H9 (cell line): Measurements from ENCODE around the gene MS4A4A. TPM values are rescaled to one million over a fixed set of nuclear protein-coding genes. Genes with fewer than 3 reads are reported as not detected.

ENCODE experiments used
- DNase-seq: peaks from one replicate; pipeline ENCODE4 v3.0.0-alpha.2; 2017
- H2AFZ ChIP-seq: one replicate; pipeline ENCODE4 v1.6.1; 2013; ENCODE audit warnings: mild to moderate bottlenecking, low read length, control low read depth, moderate library complexity
- H2AK5ac ChIP-seq: 2 replicates; pipeline ENCODE4 v1.6.1; 2013; ENCODE audit warnings: low read length, control low read depth, mixed read lengths; ENCODE audit not compliant: insufficient read length
- H2BK120ac ChIP-seq: one replicate; pipeline ENCODE4 v1.6.1; 2013; ENCODE audit warnings: low read depth, mild to moderate bottlenecking, low read length, control low read depth, inconsistent platforms; ENCODE audit not compliant: poor library complexity, severe bottlenecking
- H2BK12ac ChIP-seq: 2 replicates; pipeline ENCODE4 v1.6.1; 2013; ENCODE audit warnings: low read length, control low read depth, mixed read lengths, low read depth; ENCODE audit not compliant: insufficient read length
- H2BK15ac ChIP-seq: 2 replicates; pipeline ENCODE4 v1.6.1; 2013; ENCODE audit warnings: low read depth, low read length, control low read depth
- H2BK20ac ChIP-seq: one replicate; pipeline ENCODE4 v1.6.1; 2013; ENCODE audit warnings: low read depth, mild to moderate bottlenecking, low read length, control low read depth, inconsistent platforms; ENCODE audit not compliant: poor library complexity, severe bottlenecking
- H2BK5ac ChIP-seq: 2 replicates; pipeline ENCODE4 v1.6.1; 2013; ENCODE audit warnings: low read length, control low read depth, mixed read lengths; ENCODE audit not compliant: insufficient read length
- H3K14ac ChIP-seq: 2 replicates; pipeline ENCODE4 v1.6.1; 2013; ENCODE audit warnings: low read length, control low read depth; ENCODE audit not compliant: insufficient read depth
- H3K18ac ChIP-seq: 2 replicates; pipeline ENCODE4 v1.6.1; 2013; ENCODE audit warnings: low read depth, mild to moderate bottlenecking, mixed read lengths, low read length, control low read depth; ENCODE audit not compliant: insufficient read length
- H3K23ac ChIP-seq: 2 replicates; pipeline ENCODE4 v1.6.1; 2013; ENCODE audit warnings: low read length, control low read depth, mixed read lengths, low read depth; ENCODE audit not compliant: insufficient read length
- H3K23me2 ChIP-seq: 2 replicates; pipeline ENCODE4 v1.6.1; 2013; ENCODE audit warnings: low read depth, mild to moderate bottlenecking, mixed read lengths, low read length, control low read depth; ENCODE audit not compliant: insufficient read length, poor library complexity, severe bottlenecking
- H3K27ac ChIP-seq: 2 replicates; pipeline ENCODE4 v1.5.1; 2013; ENCODE audit warnings: low read length, control low read depth, mixed read lengths, low read depth; ENCODE audit not compliant: insufficient read length
- H3K27me3 ChIP-seq: 2 replicates; pipeline ENCODE4 v1.6.1; 2013; ENCODE audit warnings: low read length, control low read depth, inconsistent platforms; ENCODE audit not compliant: insufficient read depth
- H3K4ac ChIP-seq: 2 replicates; pipeline ENCODE4 v1.6.1; 2013; ENCODE audit warnings: low read depth, mild to moderate bottlenecking, control low read depth, inconsistent platforms, low read length, moderate library complexity
- H3K4me1 ChIP-seq: 2 replicates; pipeline ENCODE4 v1.6.1; 2013; ENCODE audit warnings: low read length, control low read depth, inconsistent platforms; ENCODE audit not compliant: insufficient read depth
- H3K4me2 ChIP-seq: 2 replicates; pipeline ENCODE4 v1.6.1; 2013; ENCODE audit warnings: low read length, control low read depth, mixed read lengths; ENCODE audit not compliant: insufficient read length, insufficient read depth
- H3K56ac ChIP-seq: 2 replicates; pipeline ENCODE4 v1.6.1; 2013; ENCODE audit warnings: low read depth, mild to moderate bottlenecking, mixed read lengths, low read length, control low read depth; ENCODE audit not compliant: insufficient read length
- H3K79me1 ChIP-seq: 2 replicates; pipeline ENCODE4 v1.6.1; 2013; ENCODE audit warnings: low read depth, mild to moderate bottlenecking, moderate library complexity, low read length, control low read depth, inconsistent platforms; ENCODE audit not compliant: insufficient read depth, poor library complexity, severe bottlenecking
- H3K79me2 ChIP-seq: 2 replicates; pipeline ENCODE4 v1.6.1; 2013; ENCODE audit warnings: low read length, control low read depth, inconsistent platforms; ENCODE audit not compliant: insufficient read depth
- H3K9ac ChIP-seq: 2 replicates; pipeline ENCODE4 v1.6.1; 2013; ENCODE audit warnings: low read length, control low read depth, mixed read lengths; ENCODE audit not compliant: insufficient read length; ENCODE audit errors: extremely low read depth
- H3K9me3 ChIP-seq: one replicate; pipeline ENCODE4 v1.6.1; 2013; ENCODE audit warnings: low read depth, low read length, inconsistent platforms; ENCODE audit not compliant: control insufficient read depth
- H3T11ph ChIP-seq: one replicate; pipeline ENCODE4 v1.6.1; 2013; ENCODE audit warnings: mild to moderate bottlenecking, low read length, control low read depth, inconsistent platforms
- H4K20me1 ChIP-seq: one replicate; pipeline ENCODE4 v1.6.1; 2013; ENCODE audit not compliant: control insufficient read depth, insufficient read length, insufficient read depth
- H4K5ac ChIP-seq: 2 replicates; pipeline ENCODE4 v1.6.1; 2013; ENCODE audit warnings: low read depth, mild to moderate bottlenecking, mixed read lengths, low read length, control low read depth; ENCODE audit not compliant: insufficient read length
- H4K8ac ChIP-seq: replicated peaks from 2 replicates; pipeline ENCODE4 v1.6.1; 2013; ENCODE audit warnings: low read length, control low read depth, mixed read lengths, low read depth; ENCODE audit not compliant: insufficient read length
- H4K91ac ChIP-seq: 2 replicates; pipeline ENCODE4 v1.6.1; 2013; ENCODE audit warnings: low read depth, mild to moderate bottlenecking, moderate library complexity, mixed read lengths, low read length, control low read depth; ENCODE audit not compliant: insufficient read length
- H3K27ac Mint-ChIP-seq, 3 experiments: 2 replicates in 2 of 3; 3 replicates in 1 of 3; pipeline ENCODE4 v1.8.0; 2020 to 2021; ENCODE audit warnings: mixed read lengths in 3 of 3, mild to moderate bottlenecking in 1 of 3, moderate library complexity in 1 of 3
- H3K27me3 Mint-ChIP-seq: 2 replicates; pipeline ENCODE4 v1.8.0; 2021; ENCODE audit warnings: low read depth, mild to moderate bottlenecking, moderate library complexity, mixed read lengths
- H3K36me3 Mint-ChIP-seq, 3 experiments: 2 replicates in 2 of 3; 3 replicates in 1 of 3; pipeline ENCODE4 v1.8.0; 2020 to 2021; ENCODE audit warnings: low read depth in 3 of 3, mixed read lengths in 3 of 3; ENCODE audit not compliant: insufficient read depth in 1 of 3
- H3K4me1 Mint-ChIP-seq, 2 experiments: 2 replicates each; pipeline ENCODE4 v1.8.0; 2020; ENCODE audit warnings: mixed read lengths in 2 of 2
- H3K4me3 Mint-ChIP-seq, 2 experiments: 2 replicates in 1 of 2; 3 replicates in 1 of 2; pipeline ENCODE4 v1.8.0; 2020 to 2021; ENCODE audit warnings: mild to moderate bottlenecking in 2 of 2, mixed read lengths in 2 of 2, moderate library complexity in 1 of 2
- H3K9me3 Mint-ChIP-seq, 2 experiments: 2 replicates in 1 of 2; 3 replicates in 1 of 2; pipeline ENCODE4 v1.8.0; 2020; ENCODE audit warnings: mild to moderate bottlenecking in 2 of 2, mixed read lengths in 2 of 2, moderate library complexity in 1 of 2
- CTCF ChIP-seq: fragments of 200-600 bp; sonication (generic); conservative IDR thresholded peaks from 3 replicates; pipeline ENCODE4 v1.8.0; 2021; ENCODE audit warnings: antibody characterized with exemption, mild to moderate bottlenecking
- WGBS: extraction: QIAGEN DNeasy Blood & Tissue Kit; methylation state at CpG from one replicate; pipeline ENCODE4 v1.1.7; 2013; ENCODE audit warnings: missing lambda C conversion rate, low lambda C conversion rate, mixed read lengths; ENCODE audit not compliant: insufficient read length; ENCODE audit errors: extremely low coverage; 5-methylcytosine and 5-hydroxymethylcytosine counted together
- total RNA-seq: library from RNA; stranded (reverse); gene quantifications from 2 replicates; pipeline ENCODE4 v1.2.1, GENCODE V29; 2021

The MS4A4A gene
- total RNA-seq, 1 experiment from 2014 or later: not detected

- H2BK5ac ChIP-seq: no peak overlapping the region
- no peak for TF ChIP-seq CTCF
- H4K5ac ChIP-seq: no peak overlapping the region
- no peaks in the 10 kb centered on the region for H3K23me2 ChIP-seq
- no peak overlapping the region for H3K18ac ChIP-seq
- peaks cover 5 to 17% (median 16%) of the 10 kb centered on the region in 3 experiments; a peak in 6 of 7 replicates for H3K36me3 Mint-ChIP-seq
- peaks cover 10% of the 10 kb centered on the region for H3K9me3 ChIP-seq
- WGBS: no CpG with 5 or more reads among the region's 2 CpGs
- H2BK15ac ChIP-seq: no peak overlapping the region
- H3K4ac ChIP-seq: no peak overlapping the region
- H3K79me1 ChIP-seq: no peaks in the 10 kb centered on the region
- H3K9ac ChIP-seq: no peak overlapping the region
- no peaks in the 10 kb centered on the region for H4K20me1 ChIP-seq
- H2BK120ac ChIP-seq: no peak overlapping the region
- H3K14ac ChIP-seq: no peak overlapping the region
- no peak overlapping the region for H2AFZ ChIP-seq
- H3K27ac ChIP-seq: no peak overlapping the region
- H3K4me2 ChIP-seq: no peak overlapping the region
- H3K4me3 Mint-ChIP-seq: no peak overlapping the region
- no peak for DNase-seq
- H3K4me1 ChIP-seq: no peaks in the 10 kb centered on the region
- H3K79me2 ChIP-seq: no peaks in the 10 kb centered on the region
- H3K27me3 Mint-ChIP-seq: peaks cover 4% of the 10 kb centered on the region; the same call in 1 of the 2 replicates
- H2BK20ac ChIP-seq: no peak overlapping the region
- H3K4me1 Mint-ChIP-seq: no peaks in the 10 kb centered on the region
- no peak overlapping the region for H3K27ac Mint-ChIP-seq
- H3K56ac ChIP-seq: no peak overlapping the region
- no peak overlapping the region for H4K91ac ChIP-seq
- no peaks in the 10 kb centered on the region for H3K27me3 ChIP-seq
- peaks cover 29 to 30% of the 10 kb centered on the region in 2 experiments for H3K9me3 Mint-ChIP-seq
- H3T11ph ChIP-seq: no peak overlapping the region
- H3K23ac ChIP-seq: no peak overlapping the region
- no peak overlapping the region for H4K8ac ChIP-seq
- no peak overlapping the region for H2AK5ac ChIP-seq
- no peak overlapping the region for H2BK12ac ChIP-seq
Observed at GRCh38 chr11:60292145-60292544, 11.7 kb downstream of the MS4A4A start.
